Psoas muscle (tissue), 8 donors: ENCODE data around the gene PANK1. TPM values are rescaled to one million over a fixed set of nuclear protein-coding genes. Genes with fewer than 3 reads are reported as not detected.
"Not testable (repeated sequence)": the region's sequence is repeated elsewhere in the genome, so short reads cannot be mapped to it uniquely, and the experiment has no call there.

Experiments used
- ATAC-seq, 4 donors: fragments of 200-7000 bp; cut with Tn5 transposase; one replicate each; pipeline ENCODE4 v1.9.1; 2020; ENCODE audit warnings: moderate library complexity in 3 of 4, mild to moderate bottlenecking in 2 of 4
- DNase-seq, 2 donors: peaks; one replicate each; pipeline ENCODE4 v3.0.0-alpha.2; 2020
- H3K27ac ChIP-seq: fragments of 200-600 bp; one replicate; pipeline ENCODE4 v1.8.0; 2022
- H3K27me3 ChIP-seq, 3 donors: fragments of 200-600 bp in 1 of 3; one replicate each; pipeline versions ENCODE4 v1.6.1 to v1.8.0; 2013 to 2022; ENCODE audit warnings: low read length in 2 of 3, mild to moderate bottlenecking in 2 of 3, moderate library complexity in 1 of 3; ENCODE audit not compliant: insufficient read depth in 3 of 3
- H3K36me3 ChIP-seq, 2 donors: fragments of 200-600 bp in 1 of 2; one replicate each; pipeline versions ENCODE4 v1.6.1 to v1.8.0; 2013 to 2022; ENCODE audit warnings: low read depth in 1 of 2, mild to moderate bottlenecking in 1 of 2, moderate library complexity in 1 of 2; ENCODE audit not compliant: insufficient read depth in 1 of 2
- H3K4me1 ChIP-seq: fragments of 200-600 bp; one replicate; pipeline ENCODE4 v1.8.0; 2022
- H3K4me3 ChIP-seq: fragments of 200-600 bp; one replicate; pipeline ENCODE4 v1.8.0; 2022; ENCODE audit warnings: mild to moderate bottlenecking
- H3K9me3 ChIP-seq: fragments of 200-600 bp; one replicate; pipeline ENCODE4 v1.8.0; 2022
- CTCF ChIP-seq: fragments of 200-600 bp; IDR thresholded peaks from one replicate; pipeline ENCODE4 v1.8.0; 2022; ENCODE audit warnings: antibody characterized with exemption
- WGBS, 3 donors: extraction: QIAGEN DNeasy Blood & Tissue Kit; methylation state at CpG; one replicate each; pipeline versions ENCODE4 v1.1.6 to v1.1.7; 2013; 5-methylcytosine and 5-hydroxymethylcytosine counted together
- intact Hi-C, 2 donors: fragments of 100-400 bp; cut with DNase I; formaldehyde crosslinking; loops; one replicate each; pipeline versions ENCODE4 v1.11.0 to v1.14.2; 2022
- polyA plus RNA-seq, 3 donors: library from polyadenylated mRNA; stranded (reverse); fragments of 200-250 nt; gene quantifications; one replicate each; pipeline ENCODE4 v1.2.3, GENCODE V29; 2013
- total RNA-seq, 4 donors: library from RNA; stranded (reverse); fragmentation: NEBNext Ultra II Directional in 2 of 4; extraction: Animal tissue kit (Norgen Biotek cat#: 25700) in 2 of 4; gene quantifications; one replicate each; pipeline versions ENCODE4 v1.2.1 to v1.2.4, GENCODE V29; 2021 to 2023
- donor health status: healthy with polysubstance abuse.
- donor health status: DM: no; HTN: no; CAD: no; lungs with moderate emphysema.
- donor health status: Bipolar disorder and iron deficiency.
- donor health status: healthy.
- donor health status: DM: yes; HTN: yes; CAD: no.
- donor health status: DM: no; HTN: no; CAD: no.
- donor health status: DM: no; HTN: no; CAD: no.
- donor health status: DM: yes; HTN: yes; CAD: no.

The PANK1 gene
- total and polyA plus RNA-seq, 7 donors, result 0.91 to 17.0 (median 6.3) TPM

GRCh38 chr10:89552213-89552612 is 92.8 kb downstream of the PANK1 start:
- H3K4me3 ChIP-seq, result no peak overlapping the region
- no peak for TF ChIP-seq CTCF
- no peaks in the 10 kb centered on the region for H3K9me3 ChIP-seq
- ATAC-seq (no peak), DNase-seq (no peak)
- 70 to 78% (median 77%) methylated on average over 4 of the region's 4 CpGs for WGBS, 3 donors
- H3K27ac ChIP-seq, result no peak overlapping the region
- H3K27me3 ChIP-seq, result no peaks in the 10 kb centered on the region
- intact Hi-C loops, result no loop called here
- H3K4me1 ChIP-seq, result no peaks in the 10 kb centered on the region
- H3K36me3 ChIP-seq, result no peaks in the 10 kb centered on the region

DNA sequence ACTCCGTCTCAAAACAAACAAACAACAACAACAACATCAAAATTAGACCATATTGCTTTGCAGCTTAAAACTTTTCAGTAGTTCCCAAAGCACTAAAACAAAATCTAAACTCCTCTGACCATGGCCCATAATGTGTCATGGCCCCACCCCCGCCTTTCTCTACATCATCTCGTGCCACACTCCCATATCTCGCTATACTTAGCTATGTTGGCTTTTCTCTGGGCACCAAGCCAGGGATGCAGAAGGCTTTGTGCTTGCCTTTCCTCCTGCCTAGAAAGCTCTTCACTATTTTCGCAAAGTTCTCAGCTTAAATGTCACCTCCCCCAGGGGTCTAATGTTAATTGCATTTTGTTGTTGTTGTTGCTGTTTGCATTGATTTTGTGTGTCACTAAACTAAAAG is 94.5 kb downstream of the PANK1 start:
- TF ChIP-seq CTCF, result no peak
- Histone ChIP-seq H3K9me3 (no peaks in the 10 kb centered on the region), H3K36me3 (no peaks in the 10 kb centered on the region), H3K27ac (no peak overlapping the region), H3K27me3 (no peaks in the 10 kb centered on the region), H3K4me3 (no peak overlapping the region), H3K4me1 (no peaks in the 10 kb centered on the region)
- no peak for ATAC-seq
- no peak for DNase-seq
- intact Hi-C loops, result no loop called here
- 61 to 68% (median 63%) methylated on average over 5 of the region's 5 CpGs for WGBS, 3 donors

GRCh38 chr10:89549510-89549909 is 95.5 kb downstream of the PANK1 start:
- H3K4me3 ChIP-seq, result no peak overlapping the region
- no peaks in the 10 kb centered on the region for H3K9me3 ChIP-seq
- no peaks in the 10 kb centered on the region for H3K27me3 ChIP-seq
- no peak for DNase-seq
- no peak overlapping the region for H3K27ac ChIP-seq
- intact Hi-C loops, result no loop called here
- 68 to 83% (median 79%) methylated on average over 1 of the region's 1 CpG for WGBS, 3 donors
- H3K4me1 ChIP-seq, result no peaks in the 10 kb centered on the region
- no peak for TF ChIP-seq CTCF
- no peak for ATAC-seq
- no peaks in the 10 kb centered on the region for H3K36me3 ChIP-seq

GRCh38 chr10:89548673-89549072 is 96.4 kb downstream of the PANK1 start:
- no peaks in the 10 kb centered on the region for H3K9me3 ChIP-seq
- H3K4me3 ChIP-seq, result no peak overlapping the region
- DNase-seq (no peak), ATAC-seq (no peak)
- TF ChIP-seq CTCF, result no peak
- no peaks in the 10 kb centered on the region for H3K36me3 ChIP-seq
- WGBS, 3 donors, result 87 to 91% (median 90%) methylated on average over 6 of the region's 6 CpGs
- H3K4me1 ChIP-seq, result no peaks in the 10 kb centered on the region
- no peaks in the 10 kb centered on the region for H3K27me3 ChIP-seq
- intact Hi-C loops, result no loop called here
- H3K27ac ChIP-seq, result no peak overlapping the region

GRCh38 chr10:89547853-89548513 is 97.1 kb downstream of the PANK1 start:
- Histone ChIP-seq H3K9me3 (no peaks in the 10 kb centered on the region), H3K36me3 (no peaks in the 10 kb centered on the region), H3K4me1 (no peaks in the 10 kb centered on the region), H3K27me3 (no peaks in the 10 kb centered on the region), H3K27ac (no peak overlapping the region), H3K4me3 (no peak overlapping the region)
- no peak for TF ChIP-seq CTCF
- intact Hi-C loops, result no loop called here
- no peak for ATAC-seq
- 86 to 93% (median 93%) methylated on average over 2 of the region's 2 CpGs for WGBS, 3 donors
- no peak for DNase-seq

GRCh38 chr10:89546651-89547050 is 98.4 kb downstream of the PANK1 start:
- DNase-seq, H3K27me3 ChIP-seq, H3K27ac ChIP-seq, H3K9me3 ChIP-seq, ATAC-seq, intact Hi-C loops, H3K4me1 ChIP-seq, H3K36me3 ChIP-seq, H3K4me3 ChIP-seq: not testable (repeated sequence)
- WGBS, 3 donors, result 95 to 100% (median 95%) methylated on average over 1 of the region's 1 CpG
